Activated naive CD8-positive, alpha-beta T cell treated with anti-CD3 and anti-CD28 coated beads, Interleukin-2, amount 50 U/mL, for 24 hours (primary cell): ENCODE data around the gene AHCY.
"Not testable (repeated sequence)": the region's sequence is repeated elsewhere in the genome, so short reads cannot be mapped to it uniquely, and the experiment has no call there.

Experiments used
- ATAC-seq: fragments of 150-1000 bp; cut with Tn5 transposase; one replicate; pipeline ENCODE4 v1.10.0; 2021
- DNase-seq: peaks from one replicate; pipeline ENCODE4 v3.0.0; 2021
- H3K27ac Mint-ChIP-seq: one replicate; pipeline ENCODE4 v1.8.0; 2021; ENCODE audit warnings: mild to moderate bottlenecking, mixed read lengths
- H3K27me3 Mint-ChIP-seq: one replicate; pipeline ENCODE4 v1.8.0; 2021; ENCODE audit warnings: mixed read lengths
- H3K36me3 Mint-ChIP-seq: one replicate; pipeline ENCODE4 v1.8.0; 2021; ENCODE audit warnings: low read depth, mixed read lengths
- H3K4me1 Mint-ChIP-seq: one replicate; pipeline ENCODE4 v1.8.0; 2021; ENCODE audit warnings: mixed read lengths
- H3K4me3 Mint-ChIP-seq: one replicate; pipeline ENCODE4 v1.8.0; 2021; ENCODE audit warnings: mild to moderate bottlenecking, moderate library complexity, mixed read lengths
- H3K9me3 Mint-ChIP-seq: one replicate; pipeline ENCODE4 v1.8.0; 2021; ENCODE audit warnings: mixed read lengths

AHCY gene

GRCh38 chr20:34311118-34312023 lies 8.2 kb upstream of the AHCY start:
- peaks cover 7% of the 10 kb centered on the region for H3K4me1 Mint-ChIP-seq
- no peaks in the 10 kb centered on the region for H3K9me3 Mint-ChIP-seq
- H3K36me3 Mint-ChIP-seq, result no peaks in the 10 kb centered on the region
- H3K4me3 Mint-ChIP-seq, result no peak overlapping the region
- no peak for DNase-seq
- H3K27me3 Mint-ChIP-seq, result peaks cover 18% of the 10 kb centered on the region
- no peak overlapping the region for H3K27ac Mint-ChIP-seq
- ATAC-seq, result no peak

GRCh38 chr20:34310481-34311117 lies 7.4 kb upstream of the AHCY start:
- Mint-ChIP-seq H3K4me3 (no peak overlapping the region), H3K4me1 (peaks cover 7% of the 10 kb centered on the region), H3K36me3 (no peaks in the 10 kb centered on the region), H3K9me3 (no peaks in the 10 kb centered on the region), H3K27ac (no peak overlapping the region), H3K27me3 (peaks cover 18% of the 10 kb centered on the region)
- DNase-seq (no peak), ATAC-seq (no peak)

GRCh38 chr20:34309691-34310090 lies 6.5 kb upstream of the AHCY start:
- no peak overlapping the region for H3K27ac Mint-ChIP-seq
- no peaks in the 10 kb centered on the region for H3K36me3 Mint-ChIP-seq
- H3K4me1 Mint-ChIP-seq, result peaks cover 7% of the 10 kb centered on the region
- H3K27me3 Mint-ChIP-seq, result peaks cover 18% of the 10 kb centered on the region
- H3K9me3 Mint-ChIP-seq, result no peaks in the 10 kb centered on the region
- no peak for DNase-seq
- no peak for ATAC-seq
- no peak overlapping the region for H3K4me3 Mint-ChIP-seq

GRCh38 chr20:34305333-34306230 lies 2.4 kb upstream of the AHCY start:
- Mint-ChIP-seq H3K27ac (no peak overlapping the region), H3K27me3 (peaks cover 4% of the 10 kb centered on the region), H3K9me3 (no peaks in the 10 kb centered on the region), H3K4me3 (no peak overlapping the region), H3K36me3 (peaks cover 14% of the 10 kb centered on the region), H3K4me1 (peaks cover 26% of the 10 kb centered on the region)
- ATAC-seq (no peak), DNase-seq (no peak)

- Mint-ChIP-seq H3K27me3 (no peaks in the 10 kb centered on the region), H3K4me1 (peaks cover 26% of the 10 kb centered on the region), H3K36me3 (peaks cover 16% of the 10 kb centered on the region), H3K9me3 (no peaks in the 10 kb centered on the region), H3K4me3 (no peak overlapping the region), H3K27ac (peak overlapping the region; percentile 91)
- DNase-seq (no peak), ATAC-seq (no peak)
Observed at GRCh38 chr20:34302312-34302722, 838 bp downstream of the AHCY start.

GRCh38 chr20:34301587-34302311 lies 1.4 kb downstream of the AHCY start:
- Mint-ChIP-seq H3K4me3 (no peak overlapping the region), H3K36me3 (peaks cover 16% of the 10 kb centered on the region), H3K27ac (peak overlapping the region; percentile 91), H3K27me3 (no peaks in the 10 kb centered on the region), H3K9me3 (no peaks in the 10 kb centered on the region), H3K4me1 (peaks cover 26% of the 10 kb centered on the region)
- ATAC-seq (no peak), DNase-seq (peak; percentile 29)

GRCh38 chr20:34300809-34301586 lies 2.2 kb downstream of the AHCY start:
- Mint-ChIP-seq H3K4me1 (peaks cover 26% of the 10 kb centered on the region), H3K4me3 (no peak overlapping the region), H3K9me3 (no peaks in the 10 kb centered on the region), H3K36me3 (peaks cover 16% of the 10 kb centered on the region), H3K27ac (peak overlapping the region; percentile 91), H3K27me3 (no peaks in the 10 kb centered on the region)
- ATAC-seq, result no peak
- DNase-seq, result no peak

GRCh38 chr20:34300256-34300806 lies 2.8 kb downstream of the AHCY start:
- H3K27me3 Mint-ChIP-seq, result no peaks in the 10 kb centered on the region
- H3K9me3 Mint-ChIP-seq, result no peaks in the 10 kb centered on the region
- ATAC-seq, result no peak
- no peak for DNase-seq
- no peak overlapping the region for H3K4me3 Mint-ChIP-seq
- H3K27ac Mint-ChIP-seq, result no peak overlapping the region
- peaks cover 21% of the 10 kb centered on the region for H3K36me3 Mint-ChIP-seq
- peaks cover 26% of the 10 kb centered on the region for H3K4me1 Mint-ChIP-seq

- Mint-ChIP-seq H3K4me3 (no peak overlapping the region), H3K27me3 (no peaks in the 10 kb centered on the region), H3K36me3 (peaks cover 22% of the 10 kb centered on the region), H3K27ac (no peak overlapping the region), H3K9me3 (no peaks in the 10 kb centered on the region), H3K4me1 (peaks cover 26% of the 10 kb centered on the region)
- DNase-seq (no peak), ATAC-seq (no peak)
Observed at GRCh38 chr20:34299556-34300255, 3.4 kb downstream of the AHCY start.

- not testable (repeated sequence) for ATAC-seq, H3K9me3 Mint-ChIP-seq
Observed at GRCh38 chr20:34298294-34298784, 4.8 kb downstream of the AHCY start.

GRCh38 chr20:34296468-34296867 lies 6.7 kb downstream of the AHCY start:
- Mint-ChIP-seq H3K36me3 (peaks cover 38% of the 10 kb centered on the region), H3K4me1 (peaks cover 4% of the 10 kb centered on the region), H3K9me3 (no peaks in the 10 kb centered on the region), H3K27ac (no peak overlapping the region), H3K27me3 (no peaks in the 10 kb centered on the region), H3K4me3 (no peak overlapping the region)
- ATAC-seq, result no peak
- DNase-seq, result no peak

More at GRCh38 chr20:34298294-34298784, 4.8 kb downstream of the AHCY start:
- not testable (repeated sequence) for H3K27me3 Mint-ChIP-seq, DNase-seq, H3K27ac Mint-ChIP-seq, H3K4me3 Mint-ChIP-seq
- Mint-ChIP-seq H3K4me1 (peaks cover 18% of the 10 kb centered on the region), H3K36me3 (peaks cover 35% of the 10 kb centered on the region)

- ATAC-seq (no peak), DNase-seq (no peak)
- Mint-ChIP-seq H3K27me3 (no peaks in the 10 kb centered on the region), H3K4me3 (no peak overlapping the region), H3K36me3 (peaks cover 46% of the 10 kb centered on the region), H3K27ac (no peak overlapping the region), H3K4me1 (no peaks in the 10 kb centered on the region), H3K9me3 (no peaks in the 10 kb centered on the region)
Observed at GRCh38 chr20:34295284-34295683, 7.9 kb downstream of the AHCY start.
